Head of caudate nucleus (tissue), 42 donors: ENCODE measurements around the gene RAB36.
A peak's percentile ranks its signal among the peaks of the same experiment; 100 is the strongest.
"Not testable (repeated sequence)": the region's sequence is repeated elsewhere in the genome, so short reads cannot be mapped to it uniquely, and the experiment has no call there.

Experiments used
- DNase-seq, 42 donors: peaks; one replicate each; pipeline versions ENCODE4 v3.0.0 to v3.0.0-alpha.2; 2020 to 2021; ENCODE audit warnings: mixed read lengths in 7 of 42
- intact Hi-C: fragments of 100-400 bp; cut with DNase I; formaldehyde crosslinking; loops from one replicate; pipeline ENCODE4 v1.15.0; 2022

The RAB36 gene

DNA sequence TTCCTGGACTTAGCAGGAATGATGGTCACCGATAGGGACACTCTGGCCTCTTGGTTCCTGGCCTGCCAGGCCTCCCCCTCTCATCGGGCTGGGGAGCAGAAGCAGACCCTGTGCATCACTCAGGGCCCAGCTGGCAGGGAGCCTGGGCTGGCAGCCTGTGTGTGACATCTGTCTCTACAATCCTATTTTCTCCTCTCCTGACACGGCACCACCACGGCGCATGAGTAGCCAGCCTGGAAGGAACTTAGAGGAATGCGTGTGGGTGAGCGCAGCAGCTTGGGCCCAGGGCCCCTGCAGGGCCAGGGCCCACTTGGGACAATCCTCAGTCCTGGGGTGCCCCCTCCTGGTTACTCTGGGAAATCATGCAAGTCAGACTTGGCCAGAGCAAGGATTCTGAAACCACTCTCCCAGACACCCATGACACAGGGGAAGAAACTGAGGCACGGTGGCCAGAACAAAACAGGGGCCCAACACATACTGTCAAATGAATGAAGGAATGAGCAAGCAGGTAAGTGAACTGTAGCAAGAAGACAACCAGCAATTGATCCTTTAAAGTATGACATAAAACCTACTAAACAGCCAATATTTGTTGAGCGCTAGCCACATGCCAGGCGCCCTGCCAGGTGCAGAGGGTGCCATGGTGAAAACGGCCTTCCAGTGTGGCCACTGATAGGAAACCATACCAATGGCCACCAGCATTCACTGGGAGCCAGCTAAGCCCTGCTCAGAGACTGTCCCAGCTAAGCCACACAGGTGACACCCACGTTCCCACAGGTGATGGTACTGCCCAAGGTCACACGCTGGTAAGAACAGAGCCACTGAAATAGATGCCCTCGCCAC lies 16.8 kb upstream of the RAB36 start:
- DNase-seq = peak; percentile 62 to 97 (median 90)
- intact Hi-C loops = loop anchor here (2.0 kb wide), 1 partner anchor 170 kb away; no protein-coding TSS in a partner anchor

GRCh38 chr22:23129149-23129548 lies 16.1 kb upstream of the RAB36 start:
- intact Hi-C loops = loop anchor here (2.0 kb wide), 1 partner anchor 170 kb away; no protein-coding TSS in a partner anchor
- no peak for DNase-seq

DNA sequence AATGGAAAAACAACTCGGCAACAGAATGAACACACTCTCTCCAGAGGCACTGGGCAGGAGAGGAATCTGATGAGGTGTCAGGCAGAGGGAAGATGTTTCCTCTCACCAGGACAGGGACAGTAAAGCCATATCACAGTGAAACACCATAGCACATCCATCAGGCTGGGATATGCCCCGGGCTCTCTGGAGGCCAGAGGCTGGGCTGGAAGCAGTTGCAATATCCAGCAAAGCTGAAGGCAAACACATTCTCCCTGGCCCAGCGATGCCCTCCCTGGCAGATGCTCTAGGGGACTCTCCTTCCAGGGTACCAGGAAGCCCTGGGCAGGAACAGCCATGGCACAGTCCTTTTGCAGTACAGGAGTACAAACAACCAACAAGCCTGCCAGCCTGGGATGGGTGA lies 14.6 kb upstream of the RAB36 start:
- intact Hi-C loops = no loop called here
- peak in 1 of 42 donors; percentile 6 for DNase-seq

- intact Hi-C loops = no loop called here
- DNase-seq = no peak
Measured at GRCh38 chr22:23131931-23132330, 13.3 kb upstream of the RAB36 start.

GRCh38 chr22:23132376-23133091 lies 12.7 kb upstream of the RAB36 start:
- intact Hi-C loops = no loop called here
- no peak for DNase-seq

DNA sequence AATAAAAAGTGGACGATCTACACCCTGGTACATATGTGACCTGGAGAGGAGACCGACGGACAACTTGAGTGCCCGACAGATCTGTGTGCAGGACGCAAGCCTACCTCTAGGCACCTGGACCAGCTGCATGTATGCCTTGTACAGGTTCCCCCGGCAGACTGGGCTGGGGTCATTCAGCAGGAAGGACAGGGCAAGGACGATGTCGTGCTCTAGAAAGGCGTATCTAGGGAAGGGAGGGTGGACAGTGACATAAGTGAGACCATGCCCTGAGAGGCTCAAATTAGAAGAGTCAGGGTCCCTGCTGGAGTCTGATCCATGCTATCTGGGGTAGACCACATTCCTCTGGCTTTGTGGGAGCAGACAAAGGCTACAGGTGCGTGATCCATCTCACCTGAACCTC lies 11.4 kb upstream of the RAB36 start:
- no peak for DNase-seq
- intact Hi-C loops = no loop called here

GRCh38 chr22:23136991-23137390 lies 8.3 kb upstream of the RAB36 start:
- intact Hi-C loops, DNase-seq: not testable (repeated sequence)

DNA sequence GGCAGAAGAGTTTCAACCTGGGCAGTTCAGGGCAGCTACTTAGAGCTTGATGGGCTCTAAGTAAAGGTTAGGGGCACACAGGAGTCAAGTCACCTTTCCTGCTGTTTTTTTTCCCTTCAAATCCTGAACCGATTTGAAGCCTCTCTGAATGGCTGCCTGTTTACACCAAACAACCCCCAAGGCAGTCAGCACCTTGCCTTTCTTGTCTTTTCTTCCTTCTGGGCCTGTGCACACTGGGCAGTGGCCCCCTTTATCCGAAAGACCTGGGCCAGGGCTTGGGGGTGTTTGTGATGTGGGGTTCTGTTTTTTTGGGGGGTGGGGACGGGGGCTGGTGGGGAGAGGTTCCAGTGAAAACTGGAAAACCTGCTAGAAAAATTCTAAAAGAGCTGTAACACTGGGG lies 7.8 kb upstream of the RAB36 start:
- no peak for DNase-seq
- intact Hi-C loops = no loop called here

DNA sequence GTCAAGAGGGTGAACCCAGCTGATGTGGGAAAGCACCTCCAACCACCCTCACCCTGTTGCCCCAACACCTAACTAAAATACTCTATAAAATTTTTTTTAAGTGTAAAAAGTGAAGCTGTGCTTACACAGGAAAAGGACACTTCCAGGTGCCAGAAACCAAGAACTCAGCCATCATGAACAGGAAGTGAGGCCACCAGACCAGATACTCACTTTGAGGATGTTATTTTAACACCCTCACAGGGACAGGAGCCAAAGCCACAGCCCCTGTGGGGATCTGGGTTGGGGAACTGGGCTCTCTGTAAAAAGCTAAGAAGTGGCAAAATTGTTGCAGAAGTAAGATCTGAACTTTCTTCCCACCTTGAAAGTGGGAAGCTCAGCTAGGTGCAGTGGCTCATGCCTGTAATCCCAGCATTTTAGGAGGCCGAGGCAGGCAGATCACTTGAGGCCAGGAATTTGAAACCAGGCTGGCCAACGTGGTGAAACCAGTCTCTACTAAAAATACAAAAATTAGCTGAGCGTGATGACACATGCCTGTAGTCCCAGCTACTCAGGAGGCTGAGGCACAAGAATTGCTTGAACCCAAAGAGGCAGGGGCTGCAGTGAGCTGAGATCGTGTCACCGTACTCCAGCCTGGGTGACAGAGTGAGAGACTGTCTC lies 7.2 kb upstream of the RAB36 start:
- intact Hi-C loops = no loop called here
- peak in 6 of 42 donors; percentile 25 to 39 (median 35) for DNase-seq

DNA sequence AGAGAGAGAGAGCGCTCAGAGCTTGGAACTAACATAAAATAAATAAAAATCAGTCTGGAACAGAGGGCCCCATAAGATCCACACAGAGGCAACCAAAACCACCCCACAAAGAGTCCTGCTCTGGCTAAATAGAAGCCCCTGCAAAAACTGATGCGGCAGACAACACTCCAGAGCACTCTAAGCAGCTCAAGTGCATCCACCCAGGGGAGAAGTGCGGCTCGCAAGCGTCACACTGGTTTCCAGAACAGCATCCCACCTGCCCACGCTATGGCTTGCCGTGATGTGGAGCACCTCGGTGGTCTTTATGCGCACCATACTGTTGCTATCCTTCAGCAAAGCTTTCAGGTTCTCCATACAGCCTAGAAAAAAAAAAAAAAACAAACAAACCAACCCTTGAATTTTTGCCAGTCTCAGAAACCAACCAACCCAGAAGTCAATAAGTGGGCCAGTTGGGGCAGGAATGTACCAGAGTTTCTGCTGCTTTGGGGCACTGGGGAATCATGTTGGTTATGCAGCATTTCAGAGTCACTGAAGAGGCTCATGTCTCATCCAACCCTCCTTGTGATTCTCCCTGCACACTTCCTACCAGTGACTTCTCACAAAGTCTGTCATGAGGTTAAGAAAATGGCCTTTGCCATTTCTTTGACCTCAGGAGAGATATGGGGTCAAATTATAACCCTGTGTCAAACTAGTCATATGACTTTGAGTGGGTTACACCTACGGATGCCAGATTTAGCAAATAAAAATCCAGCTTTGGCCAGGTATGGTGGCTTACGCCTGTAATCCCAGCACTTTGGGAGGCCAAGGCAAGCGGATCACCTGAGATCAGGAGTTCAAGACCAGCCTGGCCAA lies 6.5 kb upstream of the RAB36 start:
- no peak for DNase-seq
- intact Hi-C loops = no loop called here

DNA sequence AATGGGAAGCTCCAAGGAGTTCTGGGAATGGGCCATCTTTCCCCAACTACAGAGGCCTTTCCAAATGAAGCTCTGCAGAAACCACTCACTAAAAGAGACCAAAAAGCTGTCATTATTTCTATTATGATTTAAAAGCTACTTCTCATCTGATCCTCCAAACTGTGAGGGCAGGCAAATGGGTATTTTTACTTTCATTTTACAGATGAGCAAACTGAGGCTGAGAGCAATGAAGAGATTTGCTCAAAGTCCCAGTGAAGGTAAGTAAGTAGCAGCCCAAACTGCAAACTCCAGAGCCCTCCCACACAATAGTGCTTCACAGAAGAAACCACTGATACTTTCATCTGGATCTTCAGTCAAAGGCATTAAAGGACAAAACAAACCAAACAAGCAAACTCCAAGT lies 4.9 kb upstream of the RAB36 start:
- DNase-seq = no peak
- intact Hi-C loops = no loop called here

GRCh38 chr22:23142546-23143105 lies 2.7 kb upstream of the RAB36 start:
- intact Hi-C loops = loop anchor here (2.0 kb wide), 1 partner anchor 72 kb away; the partner anchor contains the start of gene GNAZ
- DNase-seq = peak in 1 of 42 donors; percentile 5

DNA sequence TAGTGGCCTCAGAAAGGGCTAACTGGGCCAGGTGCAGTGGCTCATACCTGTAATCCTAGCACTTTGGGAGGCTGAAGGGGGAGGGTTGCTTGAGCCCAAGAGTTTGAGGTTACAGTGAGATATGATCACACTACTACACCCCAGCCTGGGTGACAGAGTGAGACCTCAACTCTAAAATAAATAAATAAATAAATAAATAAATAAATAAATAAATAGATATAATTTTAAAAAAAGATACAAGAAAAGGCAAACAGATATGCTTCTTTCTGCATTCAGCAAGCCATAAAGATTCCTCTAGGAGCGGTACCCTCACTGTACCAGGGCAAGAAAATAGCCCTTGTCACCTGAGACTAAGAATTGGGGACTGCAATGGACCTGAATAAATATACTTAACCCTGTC lies 2.2 kb upstream of the RAB36 start:
- DNase-seq = no peak
- intact Hi-C loops = loop anchor here (2.0 kb wide), 1 partner anchor 72 kb away; the partner anchor contains the start of gene GNAZ

- DNase-seq = no peak
- intact Hi-C loops = no loop called here
Measured at GRCh38 chr22:23144432-23144831, 845 bp upstream of the RAB36 start.

- DNase-seq = no peak
- intact Hi-C loops = no loop called here
Measured at GRCh38 chr22:23145878-23146470, 697 bp downstream of the RAB36 start.

GRCh38 chr22:23146478-23147205 lies 1.4 kb downstream of the RAB36 start:
- intact Hi-C loops = no loop called here
- no peak for DNase-seq

- intact Hi-C loops = no loop called here
- no peak for DNase-seq
Measured at GRCh38 chr22:23147617-23148387, 2.5 kb downstream of the RAB36 start.
